Measurements from ENCODE around the gene AHNAK.

DNA sequence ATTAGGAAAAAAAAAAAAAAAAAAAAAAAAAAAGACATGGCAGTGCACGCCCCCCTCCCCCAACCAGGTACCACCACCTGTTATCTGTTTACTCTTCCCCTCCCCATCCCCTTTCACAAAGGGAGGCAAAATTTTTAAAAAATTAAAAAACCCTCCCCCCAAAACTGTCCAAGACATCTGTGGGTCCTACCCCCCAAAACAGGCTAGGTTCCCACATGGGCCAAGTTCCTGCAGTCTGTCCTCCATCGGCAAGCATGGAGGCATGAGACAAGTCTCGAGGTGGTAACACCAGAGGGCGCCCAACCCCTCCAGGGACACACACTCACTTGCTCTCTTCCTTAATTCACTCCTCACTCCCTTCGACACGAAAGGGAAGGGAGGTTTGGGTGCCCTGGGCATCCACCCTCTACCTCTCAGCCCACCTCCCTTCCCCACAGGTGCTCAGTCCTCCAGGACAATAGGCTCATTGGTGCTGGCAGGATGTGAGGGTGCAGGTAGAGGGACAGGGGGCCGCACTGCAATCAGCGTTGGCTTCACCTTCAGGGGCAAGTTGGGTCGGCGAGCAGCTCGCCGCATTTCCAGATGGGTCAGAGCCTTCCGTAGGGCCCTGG, 46.9 kb upstream of the AHNAK start:
- TF ChIP-seq POLR2AphosphoS5 (IDR thresholded peaks at IDR 0.05; ENCODE audit: low read depth, low read length), result peak; percentile 43; the same call in 1 of the 2 replicates
- TF ChIP-seq TEAD4 (IDR thresholded peaks at IDR 0.05; ENCODE audit: low read depth, low read length), result no peak
- TF ChIP-seq USF2 (IDR thresholded peaks at IDR 0.05; ENCODE audit: low read length), result no peak
- no peak for TF ChIP-seq CEBPB (IDR thresholded peaks at IDR 0.05; ENCODE audit: low read depth, low read length)
- no peak for TF ChIP-seq CHD1 (IDR thresholded peaks at IDR 0.05; ENCODE audit: low read depth, low read length)
- peak; percentile 69 to 91 (median 87) for TF ChIP-seq CTCF (IDR thresholded peaks at IDR 0.05; ENCODE audit: control extremely low read depth in 1 of 3, insufficient read depth in 1 of 3, low read depth in 1 of 3, low read length in 3 of 3)
- TF ChIP-seq EZH2 (IDR thresholded peaks at IDR 0.05; ENCODE audit: low read depth, low read length, severe bottlenecking), result no peak
- no peak for TF ChIP-seq TBP (IDR thresholded peaks at IDR 0.05; ENCODE audit: low read depth, low read length)
- TF ChIP-seq POLR2A (IDR thresholded peaks at IDR 0.05; ENCODE audit: control extremely low read depth in 1 of 2, low read depth in 2 of 2, low read length in 2 of 2), result no peak
- TF ChIP-seq EP300 (IDR thresholded peaks at IDR 0.05; ENCODE audit: borderline replicate concordance in 1 of 2, low read depth in 2 of 2, low read length in 2 of 2), result no peak
- no peak for TF ChIP-seq SRF (IDR thresholded peaks at IDR 0.05; ENCODE audit: low read depth, low read length)
- no peak for TF ChIP-seq KDM5A (IDR thresholded peaks at IDR 0.05; ENCODE audit: low read length)
- no peak for TF ChIP-seq SP1 (IDR thresholded peaks at IDR 0.05; ENCODE audit: low read depth, low read length)
- TF ChIP-seq RBBP5 (IDR thresholded peaks at IDR 0.05; ENCODE audit: borderline replicate concordance, low read depth, low read length), result no peak
